HS-5 (cell line): Measurements from ENCODE around the gene RCBTB1.
"Not testable (repeated sequence)": the region's sequence is repeated elsewhere in the genome, so short reads cannot be mapped to it uniquely, and the experiment has no call there.

Source experiments
- DNase-seq: peaks from one replicate; pipeline ENCODE4 v3.0.0-alpha.2; 2012; ENCODE audit warnings: low read depth

The RCBTB1 gene

DNA sequence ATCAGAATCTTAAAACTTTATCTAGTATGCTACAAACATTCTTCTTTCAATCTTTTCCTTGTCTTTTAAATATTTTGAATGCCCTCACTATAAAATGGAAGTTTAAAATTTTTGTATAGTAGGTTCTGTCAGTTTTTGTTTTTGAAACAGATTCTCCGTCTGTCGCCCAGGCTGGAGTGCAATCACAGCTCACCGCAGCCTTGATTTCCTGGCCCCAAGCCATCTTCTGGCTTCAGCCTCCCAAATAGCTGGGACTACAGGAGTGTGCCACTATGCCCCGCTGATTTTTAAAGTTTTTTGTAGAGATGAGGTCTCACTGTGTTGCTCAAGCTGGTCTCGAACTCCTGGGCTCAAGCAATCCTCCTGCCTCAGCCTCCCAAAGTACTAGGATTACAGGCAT is 68.9 kb downstream of the RCBTB1 start:
- no peak for DNase-seq

DNA sequence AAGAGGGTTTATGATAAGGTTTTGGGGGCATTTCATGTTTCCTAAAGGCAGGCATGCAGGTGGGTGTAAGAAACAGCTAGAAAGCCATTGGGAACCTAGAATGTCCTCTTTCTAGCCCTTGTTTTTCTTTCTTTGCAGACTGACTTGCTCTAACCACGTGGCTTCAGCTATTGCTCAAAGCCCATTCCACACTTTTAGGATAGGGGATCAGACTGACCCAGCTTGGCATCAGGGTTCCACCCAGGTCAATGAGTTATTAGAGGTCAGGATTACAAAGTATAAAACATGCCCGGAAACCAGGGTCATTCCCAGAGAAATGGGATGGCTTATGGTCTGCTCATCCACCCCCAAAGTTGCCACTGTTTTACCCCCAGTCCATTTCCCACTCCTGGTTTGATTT is 72.8 kb downstream of the RCBTB1 start:
- DNase-seq: no peak

DNA sequence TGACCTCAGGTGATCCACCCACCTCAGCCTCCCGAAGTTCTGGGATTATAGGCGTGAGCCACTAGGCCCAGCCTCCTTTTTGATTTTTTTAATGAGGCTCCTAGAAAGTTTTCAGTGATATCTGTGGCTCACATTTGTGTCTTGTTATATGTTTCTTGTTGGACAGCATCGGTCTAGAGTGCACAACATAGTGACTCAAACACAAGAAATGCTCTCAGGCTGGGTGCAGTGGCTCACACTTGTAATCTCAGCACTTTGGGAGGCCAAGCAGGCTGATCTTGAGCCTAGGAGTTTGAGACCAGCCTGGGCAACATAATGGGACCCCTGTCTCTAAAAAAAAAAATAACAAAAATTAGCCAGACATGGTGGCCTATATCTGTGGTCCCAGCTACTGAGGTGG is 81.4 kb downstream of the RCBTB1 start:
- no peak for DNase-seq

GRCh38 chr13:49502954-49503353 is 82.4 kb downstream of the RCBTB1 start:
- no peak for DNase-seq

DNA sequence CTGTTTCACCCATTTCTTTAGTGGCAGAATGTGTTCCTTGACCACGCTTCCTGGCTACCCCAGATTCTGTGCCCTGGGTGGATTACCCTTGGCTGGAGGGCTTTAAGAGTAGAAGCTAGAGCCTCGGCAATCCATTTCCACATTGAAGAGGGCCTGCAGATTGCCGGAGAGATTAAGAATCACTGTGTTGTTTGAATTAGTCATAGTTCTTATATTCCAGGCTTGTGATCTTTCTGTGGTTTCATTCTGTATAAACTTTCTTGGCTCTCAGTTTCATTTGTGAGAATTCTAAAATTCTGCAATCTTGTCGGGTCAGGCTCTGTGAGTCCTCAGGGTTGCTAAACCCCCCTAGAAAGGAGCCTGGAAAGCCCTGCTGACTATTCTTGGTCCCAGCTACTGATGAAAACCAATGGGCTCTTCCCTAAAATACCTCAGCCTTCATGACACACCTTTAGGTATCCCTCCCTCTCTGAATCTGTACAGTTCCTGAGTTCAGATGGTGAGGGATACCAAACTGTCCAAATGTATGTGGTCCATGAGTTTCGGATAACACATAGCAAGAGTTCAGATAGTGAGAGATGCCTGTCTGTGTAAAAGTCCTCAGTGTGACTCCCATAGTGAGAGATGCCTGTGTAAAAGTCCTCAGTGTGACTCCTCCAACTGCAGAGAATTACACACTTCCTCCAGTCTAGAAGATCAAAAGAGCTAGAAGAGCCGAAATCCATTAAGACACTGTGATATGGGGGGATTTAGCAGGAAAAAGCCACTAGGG is 85.3 kb downstream of the RCBTB1 start:
- no peak for DNase-seq

GRCh38 chr13:49498206-49498605 is 87.2 kb downstream of the RCBTB1 start:
- no peak for DNase-seq

GRCh38 chr13:49497272-49497671 is 88.1 kb downstream of the RCBTB1 start:
- no peak for DNase-seq

DNA sequence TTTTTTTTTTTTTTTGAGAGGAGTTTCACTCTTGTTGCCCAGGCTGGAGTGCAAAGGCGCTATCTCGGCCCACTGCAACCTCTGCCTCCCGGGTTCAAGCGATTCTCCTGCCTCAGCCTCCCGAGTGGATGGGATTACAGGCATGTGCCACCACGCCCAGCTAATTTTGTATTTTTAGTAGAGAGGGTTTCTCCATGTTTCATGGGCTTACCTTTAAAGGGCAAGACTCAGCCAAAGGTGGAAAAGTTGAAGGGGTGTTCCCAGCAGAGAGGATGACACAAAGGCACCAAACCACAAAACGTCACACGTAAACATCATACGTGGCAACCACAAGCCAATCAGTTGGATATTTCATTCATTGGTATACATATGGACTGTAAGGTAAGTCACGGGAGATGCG is 88.5 kb downstream of the RCBTB1 start:
- DNase-seq: not testable (repeated sequence)

GRCh38 chr13:49495783-49496762 is 89.3 kb downstream of the RCBTB1 start, which contains the start of gene PHF11:
TSS of gene PHF11 (plus strand) at chr13:49495953. CDS start at chr13:49496002, 49 bp downstream.
- no peak for DNase-seq

DNA sequence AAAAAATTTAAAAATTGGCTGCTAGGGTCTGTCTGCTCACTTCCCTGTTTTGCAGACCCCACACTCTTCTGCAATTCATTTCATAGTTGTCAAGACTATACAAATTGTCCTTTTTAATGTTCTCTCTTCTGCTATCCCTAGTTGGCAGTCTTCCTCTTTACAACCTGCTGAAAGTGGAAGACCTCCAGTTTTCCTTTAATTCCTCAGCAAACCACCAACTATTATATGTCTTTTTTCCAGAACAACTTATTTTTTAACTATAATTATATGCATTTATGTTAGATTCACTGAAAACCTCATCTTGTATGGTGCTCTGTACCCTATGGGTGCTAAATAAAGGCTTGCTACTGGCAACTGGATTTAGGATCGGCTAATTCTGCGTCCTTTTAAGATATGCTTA is 90.7 kb downstream of the RCBTB1 start:
- no peak for DNase-seq

DNA sequence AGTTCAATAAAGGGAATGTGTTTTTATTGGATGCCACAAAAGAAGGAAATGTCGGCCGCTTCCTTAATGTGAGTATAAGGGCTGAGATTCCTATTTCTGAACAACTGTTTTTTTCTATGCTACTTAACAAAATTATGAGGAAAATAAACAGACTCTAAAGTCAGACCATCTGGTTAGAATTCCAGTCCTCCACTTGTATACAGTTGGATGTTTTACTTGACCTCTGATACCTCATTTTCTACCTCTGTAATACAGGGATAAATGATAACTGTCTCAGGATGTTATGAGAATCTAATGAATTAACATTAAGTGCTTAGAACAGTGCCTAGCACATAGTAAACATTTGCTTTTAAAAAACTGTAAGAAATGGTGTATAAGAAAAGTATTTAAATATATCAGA is 96.8 kb downstream of the RCBTB1 start:
- no peak for DNase-seq
